HepG2 (cell line): ENCODE data around the gene WDCP. TPM values are rescaled to one million over a fixed set of nuclear protein-coding genes. Genes with fewer than 3 reads are reported as not detected.
"Not testable (repeated sequence)": the region's sequence is repeated elsewhere in the genome, so short reads cannot be mapped to it uniquely, and the experiment has no call there.

Experiments
- ARID5B ChIP-seq: IDR thresholded peaks from 2 replicates; pipeline ENCODE4 v1.4.0; 2020; ENCODE audit warnings: mild to moderate bottlenecking, missing genetic modification reagents
- GABPB1 ChIP-seq: IDR thresholded peaks from 2 replicates; pipeline ENCODE4 v1.6.1; 2016; ENCODE audit warnings: mild to moderate bottlenecking, missing genetic modification reagents, moderate library complexity, missing compliant biosample characterization
- GATAD2A ChIP-seq: IDR thresholded peaks from 2 replicates; pipeline ENCODE4 v1.6.1; 2016
- HNF1A ChIP-seq, 2 experiments: sonication (generic) in 1 of 2; formaldehyde crosslinking in 1 of 2; IDR thresholded peaks; 2 replicates each; pipeline versions ENCODE4 v1.4.0 to v1.6.1; 2016 to 2020; ENCODE audit warnings: borderline replicate concordance in 1 of 2, low read depth in 1 of 2, mild to moderate bottlenecking in 1 of 2, missing genetic modification reagents in 1 of 2
- JUN ChIP-seq: sonication (generic); formaldehyde crosslinking; IDR thresholded peaks from 2 replicates; pipeline ENCODE4 v1.4.0; 2020; ENCODE audit warnings: mild to moderate bottlenecking, missing genetic modification reagents
- SALL1 ChIP-seq: sonication (generic); formaldehyde crosslinking; IDR thresholded peaks from 2 replicates; pipeline ENCODE4 v1.8.0; 2022; ENCODE audit warnings: mild to moderate bottlenecking, missing genetic modification reagents
- THAP9 ChIP-seq: sonication (generic); formaldehyde crosslinking; IDR thresholded peaks from 2 replicates; pipeline ENCODE4; 2020; ENCODE audit warnings: missing genetic modification reagents, mild to moderate bottlenecking, borderline replicate concordance
- ZBTB39 ChIP-seq: sonication (generic); formaldehyde crosslinking; IDR thresholded peaks from 2 replicates; pipeline ENCODE4 v1.5.0; 2020; ENCODE audit warnings: missing genetic modification reagents
- ZNF839 ChIP-seq: sonication (generic); formaldehyde crosslinking; IDR thresholded peaks from 2 replicates; pipeline ENCODE4 v1.4.0; 2020; ENCODE audit warnings: missing genetic modification reagents, mild to moderate bottlenecking, borderline replicate concordance
- polyA plus RNA-seq, 8 experiments: library from polyadenylated mRNA; depleted of rRNA in 3 of 8; stranded (reverse) in 7 of 8; unstranded in 1 of 8; fragments of >200 nt; fragmentation: Illumina TruSeq in 4 of 8; extraction: Trizol in 4 of 8; gene quantifications; 2 replicates each; pipeline versions ENCODE4 v1.2.1 to v1.2.3, GENCODE V29; 2011 to 2016; ENCODE audit warnings: low read depth in 4 of 8, missing spikeins in 1 of 8, mixed read lengths in 1 of 8; ENCODE audit not compliant: insufficient read depth in 1 of 8
- total RNA-seq, 5 experiments: library from RNA; depleted of rRNA; stranded (reverse); fragments of >200 nt; fragmentation: Illumina TruSeq; extraction: Trizol; gene quantifications; 2 replicates each; pipeline ENCODE4 v1.2.3, GENCODE V29; 2016; ENCODE audit warnings: low read depth in 1 of 5
- TF ChIP-seq, protein P1 (sequence below): sonication (generic); formaldehyde crosslinking; conservative IDR thresholded peaks from 2 replicates; pipeline ENCODE4 v1.4.0; 2020; ENCODE audit warnings: mild to moderate bottlenecking, missing genetic modification reagents, moderate library complexity

WDCP gene
- total and polyA plus RNA-seq, 2 of the 13 experiments (the other 11 are each of a cell fraction or from before 2014, with no cell fraction given), result 17.4 to 22.6 TPM

- TF ChIP-seq ARID5B (CRISPR knock-in tag) (peak; percentile 49; the same call in 1 of the 2 replicates), JUN (CRISPR knock-in tag) (peak; percentile 23; the same call in 1 of the 2 replicates), GATAD2A (CRISPR knock-in tag) (peak; percentile 21; the same call in 1 of the 2 replicates), HNF1A (CRISPR knock-in tag; IDR thresholded peaks at IDR 0.05; ENCODE audit: borderline replicate concordance) (0 out of 2 replicates have a peak, but pooled peaks have one; percentile 25), GABPB1 (CRISPR knock-in tag) (peak; percentile 29; the same call in 1 of the 2 replicates), ZNF839 (CRISPR knock-in tag) (peak; percentile 57; the same call in 1 of the 2 replicates), ZBTB39 (CRISPR knock-in tag) (0 out of 2 replicates have a peak, but pooled peaks have one; percentile 28), SALL1 (peak; percentile 63), THAP9 (CRISPR knock-in tag) (peak; percentile 67; the same call in 1 of the 2 replicates)
- TF ChIP-seq, protein P1, sequence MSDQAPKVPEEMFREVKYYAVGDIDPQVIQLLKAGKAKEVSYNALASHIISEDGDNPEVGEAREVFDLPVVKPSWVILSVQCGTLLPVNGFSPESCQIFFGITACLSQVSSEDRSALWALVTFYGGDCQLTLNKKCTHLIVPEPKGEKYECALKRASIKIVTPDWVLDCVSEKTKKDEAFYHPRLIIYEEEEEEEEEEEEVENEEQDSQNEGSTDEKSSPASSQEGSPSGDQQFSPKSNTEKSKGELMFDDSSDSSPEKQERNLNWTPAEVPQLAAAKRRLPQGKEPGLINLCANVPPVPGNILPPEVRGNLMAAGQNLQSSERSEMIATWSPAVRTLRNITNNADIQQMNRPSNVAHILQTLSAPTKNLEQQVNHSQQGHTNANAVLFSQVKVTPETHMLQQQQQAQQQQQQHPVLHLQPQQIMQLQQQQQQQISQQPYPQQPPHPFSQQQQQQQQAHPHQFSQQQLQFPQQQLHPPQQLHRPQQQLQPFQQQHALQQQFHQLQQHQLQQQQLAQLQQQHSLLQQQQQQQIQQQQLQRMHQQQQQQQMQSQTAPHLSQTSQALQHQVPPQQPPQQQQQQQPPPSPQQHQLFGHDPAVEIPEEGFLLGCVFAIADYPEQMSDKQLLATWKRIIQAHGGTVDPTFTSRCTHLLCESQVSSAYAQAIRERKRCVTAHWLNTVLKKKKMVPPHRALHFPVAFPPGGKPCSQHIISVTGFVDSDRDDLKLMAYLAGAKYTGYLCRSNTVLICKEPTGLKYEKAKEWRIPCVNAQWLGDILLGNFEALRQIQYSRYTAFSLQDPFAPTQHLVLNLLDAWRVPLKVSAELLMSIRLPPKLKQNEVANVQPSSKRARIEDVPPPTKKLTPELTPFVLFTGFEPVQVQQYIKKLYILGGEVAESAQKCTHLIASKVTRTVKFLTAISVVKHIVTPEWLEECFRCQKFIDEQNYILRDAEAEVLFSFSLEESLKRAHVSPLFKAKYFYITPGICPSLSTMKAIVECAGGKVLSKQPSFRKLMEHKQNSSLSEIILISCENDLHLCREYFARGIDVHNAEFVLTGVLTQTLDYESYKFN (CRISPR knock-in tag), result peak; percentile 58
- TF ChIP-seq HNF1A (IDR thresholded peaks at IDR 0.05; ENCODE audit: low read depth), result not testable (repeated sequence)
These were observed 48.0 kb upstream of the WDCP start (continued) for GRCh38 chr2:24095171-24095677.
